ENCODE measurements around the gene CDKN1B. TPM values are rescaled to one million over a fixed set of nuclear protein-coding genes. Genes with fewer than 3 reads are reported as not detected.

Gene CDKN1B
- total and polyA plus RNA-seq, 2 experiments from 2014 or later: 9.3 to 27.9 TPM

- TF ChIP-seq ZNF462 (CRISPR knock-in tag; IDR thresholded peaks at IDR 0.05) (no peak), REST (IDR thresholded peaks at IDR 0.05; ENCODE audit: unreplicated experiment) (no peak), ZNF114 (CRISPR knock-in tag; IDR thresholded peaks at IDR 0.05) (no peak), CREB1 (CRISPR knock-in tag; IDR thresholded peaks at IDR 0.05; ENCODE audit: low read depth) (no peak), JUNB (IDR thresholded peaks at IDR 0.05; ENCODE audit: unreplicated experiment) (no peak), CTCF (conservative IDR thresholded peaks at IDR 0.05; ENCODE audit: low read depth in 2 of 2) (no peak), ZNF331 (CRISPR knock-in tag; IDR thresholded peaks at IDR 0.05; ENCODE audit: low read depth) (no peak)
Observed at GRCh38 chr12:12723149-12723680, 6.0 kb downstream of the CDKN1B start (continued).

Measured in GM23338 (cell line).